Spleen (tissue), 11 donors: ENCODE data around the gene RNF114. TPM values are rescaled to one million over a fixed set of nuclear protein-coding genes. Genes with fewer than 3 reads are reported as not detected.

Experiments
- DNase-seq: peaks from one replicate; pipeline ENCODE4 v3.0.0-alpha.2; 2020
- H3K27ac ChIP-seq, 8 donors: fragments of 200-600 bp; sonication (generic) in 7 of 8; 1 replicate in 4 of 8; 2 replicates in 4 of 8; pipeline versions ENCODE4 v1.5.0 to v1.8.0; 2016 to 2021; ENCODE audit warnings: inconsistent platforms in 4 of 8, mild to moderate bottlenecking in 4 of 8, moderate library complexity in 1 of 8
- H3K27me3 ChIP-seq, 7 donors: fragments of 200-600 bp; sonication (generic) in 6 of 7; replicated peaks in 1 of 7; 1 replicate in 4 of 7; 2 replicates in 3 of 7; pipeline versions ENCODE4 v1.5.0 to v1.8.0; 2016 to 2021; ENCODE audit warnings: inconsistent platforms in 3 of 7, mild to moderate bottlenecking in 1 of 7
- H3K36me3 ChIP-seq, 6 donors: fragments of 200-600 bp; sonication (generic) in 5 of 6; 1 replicate in 4 of 6; 2 replicates in 2 of 6; pipeline versions ENCODE4 v1.5.0 to v1.8.0; 2016 to 2021; ENCODE audit warnings: inconsistent platforms in 2 of 6
- H3K4me1 ChIP-seq, 6 donors: fragments of 200-600 bp; sonication (generic) in 5 of 6; 1 replicate in 3 of 6; 2 replicates in 3 of 6; pipeline versions ENCODE4 v1.5.0 to v1.8.0; 2016 to 2021; ENCODE audit warnings: inconsistent platforms in 3 of 6
- H3K4me3 ChIP-seq, 8 donors: fragments of 200-600 bp; sonication (generic) in 7 of 8; 1 replicate in 4 of 8; 2 replicates in 4 of 8; pipeline versions ENCODE4 v1.5.0 to v1.8.0; 2016 to 2021; ENCODE audit warnings: inconsistent platforms in 4 of 8, mild to moderate bottlenecking in 4 of 8, moderate library complexity in 2 of 8
- H3K9me3 ChIP-seq, 8 donors: fragments of 200-600 bp; sonication (generic) in 7 of 8; 1 replicate in 4 of 8; 2 replicates in 4 of 8; pipeline versions ENCODE4 v1.5.0 to v1.8.0; 2016 to 2021; ENCODE audit warnings: inconsistent platforms in 4 of 8
- POLR2A ChIP-seq, 3 donors: fragments of 450-650 bp; IDR thresholded peaks; one replicate each; pipeline ENCODE4 v1.5.1; 2017; ENCODE audit warnings: antibody characterized with exemption in 3 of 3, mild to moderate bottlenecking in 1 of 3
- POLR2AphosphoS5 ChIP-seq, 3 donors: sonication (generic); formaldehyde crosslinking; IDR thresholded peaks; one replicate each; pipeline ENCODE4 v1.5.1; 2017; ENCODE audit warnings: antibody characterized with exemption in 3 of 3
- WGBS, 5 donors: extraction: QIAGEN DNeasy Blood & Tissue Kit in 3 of 5; methylation state at CpG; one replicate each; pipeline versions ENCODE4 v1.1.5 to v1.1.7; 2013 to 2018; 5-methylcytosine and 5-hydroxymethylcytosine counted together
- intact Hi-C: fragments of 100-400 bp; cut with DNase I; formaldehyde crosslinking; loops from one replicate; pipeline ENCODE4 v1.15.0; 2023; ENCODE audit warnings: low total_unique reads
- polyA plus RNA-seq, 3 donors: library from polyadenylated mRNA; stranded (reverse); fragments of 200-250 nt; gene quantifications; one replicate each; pipeline ENCODE4 v1.2.1, GENCODE V29; 2013
- total RNA-seq, 7 donors: library from RNA; depleted of rRNA in 3 of 7; stranded (reverse); fragments of >200 nt in 3 of 7; fragmentation: NEBNext Ultra II Directional in 4 of 7; extraction: Animal tissue kit (Norgen Biotek cat#: 25700) in 4 of 7; gene quantifications; one replicate each; pipeline versions ENCODE4 v1.1.0 to v1.2.1, GENCODE V29; 2016 to 2021
- TF ChIP-seq, protein P1 (sequence below), 11 experiments: fragments of 200-600 bp in 7 of 11; fragments of 450-650 bp in 4 of 11; sonication (generic) in 4 of 11; IDR thresholded peaks in 8 of 11; conservative IDR thresholded peaks in 3 of 11; 1 replicate in 7 of 11; 2 replicates in 4 of 11; pipeline versions ENCODE4 v1.4.0 to v1.8.0; 2016 to 2021; ENCODE audit warnings: antibody characterized with exemption in 11 of 11, inconsistent platforms in 4 of 11, mild to moderate bottlenecking in 1 of 11
- donor health status: healthy with polysubstance abuse.
- donor health status: DM: no; HTN: no; CAD: no; lungs with moderate emphysema.
- donor health status: DM: no; HTN: no; CAD: no.
- donor health status: Bipolar disorder and iron deficiency.
- donor health status: healthy.
- donor health status: DM: no; HTN: no; CAD: no.
- donor health status: DM: yes; HTN: yes; CAD: no.

RNF114 gene
- total and polyA plus RNA-seq, 10 donors: 35.5 to 246 (median 108) TPM

DNA sequence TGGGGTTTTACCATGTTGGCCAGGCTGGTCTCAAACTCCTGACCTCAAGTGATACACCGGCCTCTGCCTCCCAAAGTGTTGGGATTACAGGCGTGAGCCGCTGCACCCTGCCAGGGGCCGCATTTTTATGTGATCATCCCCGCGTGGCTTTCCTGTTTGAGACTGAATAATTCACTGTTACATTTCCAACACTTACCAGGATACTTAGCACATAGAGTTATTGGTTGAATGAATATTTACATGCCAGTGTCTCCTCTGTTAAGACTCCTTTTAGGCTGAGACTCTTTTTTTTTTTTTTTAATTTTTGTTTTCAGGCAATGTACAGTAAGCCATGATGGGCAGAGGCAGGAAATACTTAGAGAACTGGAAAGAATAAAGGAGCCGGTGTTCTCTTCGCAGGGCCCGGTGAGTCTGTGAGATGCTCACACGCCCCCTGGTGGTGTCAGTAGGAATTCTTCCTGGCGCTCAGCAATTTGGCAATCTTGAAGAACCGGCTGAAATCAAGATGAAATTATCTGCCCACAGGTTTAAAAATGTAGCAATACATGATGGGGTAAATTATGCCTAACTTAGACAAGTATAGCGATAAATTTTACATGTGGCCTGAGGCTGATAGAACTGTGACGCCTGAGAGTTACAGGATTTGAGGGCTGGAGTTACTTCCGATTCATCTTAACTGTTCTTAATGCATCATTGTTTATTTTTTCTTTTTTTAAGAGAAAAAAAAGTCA, 7.6 kb upstream of the RNF114 start:
- no peaks in the 10 kb centered on the region for H3K9me3 ChIP-seq
- intact Hi-C loops: no loop called here
- H3K36me3 ChIP-seq: no peaks in the 10 kb centered on the region

DNA sequence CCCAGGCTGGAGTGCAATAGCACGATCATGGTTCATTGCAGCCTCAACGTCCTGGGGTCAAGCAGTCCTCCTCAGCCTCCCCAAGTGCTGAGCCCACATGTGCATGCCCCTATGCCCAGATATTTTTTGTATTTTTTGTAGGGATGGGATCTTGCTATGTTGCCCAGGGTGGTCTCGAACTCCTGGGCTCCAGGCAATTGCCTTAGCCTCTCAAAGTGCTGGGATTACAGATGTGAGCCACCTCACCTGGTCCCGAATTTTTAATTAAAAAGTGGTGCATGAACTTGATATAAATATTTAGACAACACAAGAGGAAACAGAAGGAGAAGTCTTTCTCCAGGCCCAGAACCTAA, 7.1 kb upstream of the RNF114 start:
- no peak for DNase-seq
- no peaks in the 10 kb centered on the region for H3K27me3 ChIP-seq
- H3K9me3 ChIP-seq: no peaks in the 10 kb centered on the region
- H3K27ac ChIP-seq: peak overlapping the region in 6 of 8 donors; percentile 10 to 68 (median 36)
- H3K36me3 ChIP-seq: no peaks in the 10 kb centered on the region
- peaks cover 5 to 23% (median 11%) of the 10 kb centered on the region in 6 donors for H3K4me1 ChIP-seq
- intact Hi-C loops: no loop called here
- TF ChIP-seq POLR2A (IDR thresholded peaks at IDR 0.05): no peak
- TF ChIP-seq, protein P1, sequence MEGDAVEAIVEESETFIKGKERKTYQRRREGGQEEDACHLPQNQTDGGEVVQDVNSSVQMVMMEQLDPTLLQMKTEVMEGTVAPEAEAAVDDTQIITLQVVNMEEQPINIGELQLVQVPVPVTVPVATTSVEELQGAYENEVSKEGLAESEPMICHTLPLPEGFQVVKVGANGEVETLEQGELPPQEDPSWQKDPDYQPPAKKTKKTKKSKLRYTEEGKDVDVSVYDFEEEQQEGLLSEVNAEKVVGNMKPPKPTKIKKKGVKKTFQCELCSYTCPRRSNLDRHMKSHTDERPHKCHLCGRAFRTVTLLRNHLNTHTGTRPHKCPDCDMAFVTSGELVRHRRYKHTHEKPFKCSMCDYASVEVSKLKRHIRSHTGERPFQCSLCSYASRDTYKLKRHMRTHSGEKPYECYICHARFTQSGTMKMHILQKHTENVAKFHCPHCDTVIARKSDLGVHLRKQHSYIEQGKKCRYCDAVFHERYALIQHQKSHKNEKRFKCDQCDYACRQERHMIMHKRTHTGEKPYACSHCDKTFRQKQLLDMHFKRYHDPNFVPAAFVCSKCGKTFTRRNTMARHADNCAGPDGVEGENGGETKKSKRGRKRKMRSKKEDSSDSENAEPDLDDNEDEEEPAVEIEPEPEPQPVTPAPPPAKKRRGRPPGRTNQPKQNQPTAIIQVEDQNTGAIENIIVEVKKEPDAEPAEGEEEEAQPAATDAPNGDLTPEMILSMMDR (IDR thresholded peaks at IDR 0.05 in 8 of 11, conservative IDR thresholded peaks at IDR 0.05 in 3 of 11): no peak
- H3K4me3 ChIP-seq: no peak overlapping the region
- 36 to 47% (median 42%) methylated on average over 4 of the region's 4 CpGs for WGBS, 5 donors

More for the DNA sequence above, 7.6 kb upstream of the RNF114 start:
- no peak overlapping the region for H3K4me3 ChIP-seq
- H3K27ac ChIP-seq: peak overlapping the region in 7 of 8 donors; percentile 10 to 68 (median 42)
- H3K27me3 ChIP-seq: no peaks in the 10 kb centered on the region
- peaks cover 5 to 21% (median 11%) of the 10 kb centered on the region in 6 donors for H3K4me1 ChIP-seq
- 14 to 18% (median 15%) methylated on average over 15 of the region's 15 CpGs for WGBS, 5 donors
- peak; percentile 90 for DNase-seq
- TF ChIP-seq POLR2A (IDR thresholded peaks at IDR 0.05) (no peak), POLR2AphosphoS5 (IDR thresholded peaks at IDR 0.05) (peak in 1 of 3 donors; percentile 48)
- TF ChIP-seq, protein P1 (IDR thresholded peaks at IDR 0.05 in 8 of 11, conservative IDR thresholded peaks at IDR 0.05 in 3 of 11): peak; percentile 71 to 93 (median 90)

DNA sequence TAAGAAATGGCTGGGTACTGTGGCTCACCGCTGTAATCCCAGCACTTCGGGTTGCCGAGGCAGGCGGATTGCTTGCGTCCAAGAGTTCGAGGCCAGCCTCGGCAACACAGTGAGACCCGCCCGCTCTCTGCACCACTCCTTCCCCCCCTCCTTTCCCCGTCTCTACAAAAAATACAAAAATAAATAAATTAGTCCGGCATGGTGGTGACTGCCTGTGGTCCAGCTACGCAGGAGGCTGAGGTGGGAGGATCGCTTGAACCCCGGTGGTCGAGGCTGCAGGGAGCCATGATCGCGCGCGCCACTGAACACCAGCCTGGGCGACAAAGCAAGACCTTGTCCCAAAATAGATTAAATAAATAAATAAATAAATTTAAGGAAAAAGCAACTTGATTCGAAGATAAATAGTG, 448 bp upstream of the RNF114 start:
- H3K4me1 ChIP-seq: peaks cover 22 to 62% (median 52%) of the 10 kb centered on the region in 6 donors
- no peaks in the 10 kb centered on the region for H3K9me3 ChIP-seq
- intact Hi-C loops: no loop called here
- H3K27ac ChIP-seq: peak overlapping the region; percentile 30 to 98 (median 95)
- peak; percentile 85 for DNase-seq
- H3K36me3 ChIP-seq: peaks cover 0 to 21% (median 4%) of the 10 kb centered on the region in 6 donors
- no peak for TF ChIP-seq POLR2A (IDR thresholded peaks at IDR 0.05)
- TF ChIP-seq, protein P1 (IDR thresholded peaks at IDR 0.05 in 8 of 11, conservative IDR thresholded peaks at IDR 0.05 in 3 of 11): no peak
- no peak for TF ChIP-seq POLR2AphosphoS5 (IDR thresholded peaks at IDR 0.05)
- no peaks in the 10 kb centered on the region for H3K27me3 ChIP-seq
- peak overlapping the region; percentile 87 to 100 (median 98) for H3K4me3 ChIP-seq
- 37 to 56% (median 46%) methylated on average over 21 of the region's 21 CpGs for WGBS, 5 donors
